Mammary epithelial cell (primary cell): ENCODE results near the gene PCDHA9.

Experiments
- EZH2 ChIP-seq: IDR thresholded peaks from 2 replicates; pipeline ENCODE4 v1.6.1; 2012; ENCODE audit warnings: low read length, inconsistent platforms, borderline replicate concordance
- TF ChIP-seq, protein P1 (sequence below), 2 donors: IDR thresholded peaks in 1 of 2; conservative IDR thresholded peaks in 1 of 2; 2 replicates each; pipeline ENCODE4 v1.5.1; 2011 to 2012; ENCODE audit warnings: inconsistent platforms in 2 of 2, low read length in 2 of 2, mild to moderate bottlenecking in 2 of 2, control low read depth in 1 of 2, low read depth in 1 of 2; ENCODE audit not compliant: insufficient read depth in 1 of 2; ENCODE audit errors: extremely low read depth in 1 of 2

DNA sequence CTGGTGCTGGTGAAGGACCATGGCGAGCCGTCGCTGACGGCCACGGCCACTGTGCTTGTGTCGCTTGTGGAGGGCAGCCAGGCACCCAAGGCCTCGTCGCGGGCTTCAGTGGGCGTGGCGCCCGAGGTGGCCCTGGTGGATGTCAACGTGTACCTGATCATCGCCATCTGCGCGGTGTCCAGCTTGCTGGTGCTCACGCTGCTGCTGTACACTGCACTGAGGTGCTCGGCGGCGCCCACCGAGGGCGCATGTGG is 9.7 kb downstream of the PCDHA9 start:
- TF ChIP-seq, protein P1, sequence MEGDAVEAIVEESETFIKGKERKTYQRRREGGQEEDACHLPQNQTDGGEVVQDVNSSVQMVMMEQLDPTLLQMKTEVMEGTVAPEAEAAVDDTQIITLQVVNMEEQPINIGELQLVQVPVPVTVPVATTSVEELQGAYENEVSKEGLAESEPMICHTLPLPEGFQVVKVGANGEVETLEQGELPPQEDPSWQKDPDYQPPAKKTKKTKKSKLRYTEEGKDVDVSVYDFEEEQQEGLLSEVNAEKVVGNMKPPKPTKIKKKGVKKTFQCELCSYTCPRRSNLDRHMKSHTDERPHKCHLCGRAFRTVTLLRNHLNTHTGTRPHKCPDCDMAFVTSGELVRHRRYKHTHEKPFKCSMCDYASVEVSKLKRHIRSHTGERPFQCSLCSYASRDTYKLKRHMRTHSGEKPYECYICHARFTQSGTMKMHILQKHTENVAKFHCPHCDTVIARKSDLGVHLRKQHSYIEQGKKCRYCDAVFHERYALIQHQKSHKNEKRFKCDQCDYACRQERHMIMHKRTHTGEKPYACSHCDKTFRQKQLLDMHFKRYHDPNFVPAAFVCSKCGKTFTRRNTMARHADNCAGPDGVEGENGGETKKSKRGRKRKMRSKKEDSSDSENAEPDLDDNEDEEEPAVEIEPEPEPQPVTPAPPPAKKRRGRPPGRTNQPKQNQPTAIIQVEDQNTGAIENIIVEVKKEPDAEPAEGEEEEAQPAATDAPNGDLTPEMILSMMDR (conservative IDR thresholded peaks at IDR 0.05 in 1 of 2, IDR thresholded peaks at IDR 0.05 in 1 of 2; ENCODE audit: extremely low read depth in 1 of 2, insufficient read depth in 1 of 2, low read depth in 1 of 2, low read length in 2 of 2), result no peak
- TF ChIP-seq EZH2, result no peak
